Embryonic facial prominence (tissue), 1 donor: Measurements from ENCODE around the gene MED20.

ENCODE experiments used
- DNase-seq: peaks from one replicate; pipeline ENCODE4 v3.0.0-alpha.2; 2016; ENCODE audit errors: extremely low spot score

Gene MED20

DNA sequence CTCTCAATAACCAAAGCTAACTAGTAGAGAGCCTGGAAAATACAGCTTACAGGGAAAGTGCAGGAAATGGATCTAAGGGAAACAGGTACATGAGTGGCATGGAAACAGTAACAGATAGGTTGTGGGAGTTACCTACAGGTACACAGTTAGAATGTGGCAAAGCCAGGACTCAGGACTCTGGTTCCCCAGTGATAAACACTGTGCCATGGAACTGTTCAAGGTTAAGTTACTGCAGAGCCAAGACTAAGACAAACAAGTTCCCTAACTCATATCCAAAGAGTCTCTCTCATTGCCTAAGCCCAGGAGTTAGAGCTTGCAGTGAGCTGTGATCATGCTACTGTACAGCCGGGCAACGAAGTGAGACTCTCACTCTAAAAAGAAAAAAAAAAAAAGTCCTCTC is 6.6 kb downstream of the MED20 start:
- no peak for DNase-seq

- DNase-seq, result no peak
Observed at GRCh38 chr6:41909727-41910126, 11.2 kb downstream of the MED20 start.

- no peak for DNase-seq
Observed at GRCh38 chr6:41901882-41902519, 18.9 kb downstream of the MED20 start.

DNA sequence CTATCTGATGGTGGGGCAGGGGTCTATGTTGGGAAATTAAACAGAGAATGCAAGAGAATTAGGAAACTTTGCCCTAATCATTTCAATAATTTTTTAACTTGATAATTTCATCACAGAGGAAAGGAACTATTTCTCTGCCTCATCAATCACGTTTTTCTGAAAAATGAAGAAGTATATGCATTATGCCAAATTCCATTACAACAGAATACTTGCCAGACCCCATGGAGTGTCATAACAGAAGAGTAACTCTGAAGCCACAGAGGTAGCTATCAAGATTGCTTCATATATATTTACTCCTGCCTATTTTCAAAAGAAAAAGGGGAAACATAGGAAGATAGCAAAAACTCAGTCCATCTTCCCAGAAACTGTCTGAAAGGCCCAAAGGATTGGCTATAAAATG is 20.1 kb downstream of the MED20 start:
- DNase-seq, result no peak

DNA sequence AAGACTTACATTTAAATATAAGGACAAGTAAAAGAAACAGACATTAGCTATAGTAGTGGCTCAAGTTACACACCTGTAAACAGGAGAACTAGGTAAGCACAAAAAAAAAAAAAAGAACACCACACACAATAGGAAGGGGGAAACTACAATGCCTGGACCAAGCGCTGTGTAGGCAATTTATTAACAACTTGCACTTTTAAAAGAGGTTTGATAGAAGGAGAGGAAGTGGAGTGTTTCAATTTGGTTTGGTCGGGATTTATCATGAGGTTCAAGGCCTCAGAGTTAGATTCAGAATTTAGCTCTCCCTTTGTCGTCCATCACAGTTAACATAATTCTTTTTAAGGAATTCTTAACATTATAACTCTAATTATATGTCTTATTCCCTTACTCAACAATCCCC is 24.7 kb downstream of the MED20 start:
- no peak for DNase-seq

GRCh38 chr6:41895300-41896233 is 25.4 kb downstream of the MED20 start, which contains the start of gene USP49:
Gene USP49 (minus strand): TSS chr6:41895375. CDS start chr6:41806983, 88,392 bp downstream.
- peak; percentile 88 for DNase-seq

DNA sequence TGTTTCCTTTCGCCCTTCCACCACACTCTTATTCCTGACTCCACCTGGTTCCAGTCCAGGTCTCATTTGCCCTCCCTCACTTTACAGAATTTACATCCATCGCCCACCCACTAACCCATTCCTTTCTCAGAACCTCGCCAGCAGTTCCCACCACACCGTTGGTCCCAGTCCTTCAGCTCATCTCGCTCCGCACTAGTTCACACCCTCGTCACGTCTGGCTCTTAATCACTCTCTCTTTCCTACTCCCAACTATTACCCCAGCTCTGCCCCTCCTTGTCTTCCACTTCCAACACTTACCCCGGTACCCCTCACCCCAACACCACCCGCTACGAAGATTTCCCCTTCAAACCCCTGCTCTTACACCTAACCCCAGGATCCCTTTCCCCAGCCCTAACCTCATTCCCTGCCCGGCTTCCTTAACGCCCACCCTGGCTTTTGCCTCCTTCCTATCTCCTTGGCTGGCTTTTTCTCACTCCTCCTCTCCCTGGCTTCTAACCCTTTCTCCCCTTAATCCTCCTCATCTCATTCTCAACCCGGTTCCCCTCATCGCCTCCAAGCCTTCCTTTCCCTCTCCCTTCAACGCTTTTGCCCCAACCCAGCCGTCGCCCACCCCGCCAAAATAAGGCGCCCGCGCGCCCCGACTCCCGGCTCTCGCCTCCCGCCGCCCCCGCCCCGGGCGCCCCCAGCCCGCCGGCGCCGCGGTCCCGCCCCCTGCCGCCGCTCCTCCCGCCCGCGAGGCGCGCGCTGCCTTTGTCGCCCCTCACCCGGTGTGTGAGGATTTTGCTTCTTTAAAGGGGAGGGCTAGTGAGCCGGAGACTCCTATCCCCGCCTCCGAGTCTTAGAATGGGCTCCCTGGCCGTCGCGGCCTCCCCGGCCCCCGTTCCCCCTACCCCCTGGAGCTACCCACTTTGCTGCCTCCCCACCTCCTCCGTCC is 26.3 kb downstream of the MED20 start:
- DNase-seq, result no peak

DNA sequence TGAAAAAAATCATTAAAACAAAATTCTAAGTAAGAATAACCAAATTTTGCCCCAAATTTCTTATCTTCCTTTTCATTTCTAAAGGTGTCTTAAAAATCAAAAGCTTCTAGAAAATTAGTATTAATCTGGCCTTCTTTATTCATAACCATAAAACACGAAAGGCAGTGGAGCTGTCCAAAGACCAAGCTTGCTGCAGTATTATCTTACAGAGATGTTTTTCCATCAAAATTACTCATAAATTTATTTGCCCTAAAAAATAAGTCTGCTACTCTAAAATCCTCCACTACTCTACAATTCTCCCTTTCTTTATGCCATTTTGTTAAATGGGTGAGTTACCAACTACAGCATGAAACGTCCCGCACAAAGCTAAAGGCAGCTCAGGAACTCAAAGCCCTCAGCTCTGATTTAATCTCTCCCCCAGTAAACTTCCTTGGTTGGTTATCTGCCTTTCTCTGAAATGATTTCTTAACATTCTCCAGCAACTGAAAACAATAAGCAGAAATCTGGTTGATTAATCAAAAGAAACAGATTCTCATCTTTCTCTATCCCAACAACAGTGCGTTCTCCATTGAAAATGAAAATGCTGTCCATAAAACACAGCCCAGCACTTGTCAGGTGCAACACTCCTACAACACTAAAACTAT is 27.9 kb downstream of the MED20 start:
- DNase-seq, result no peak

DNA sequence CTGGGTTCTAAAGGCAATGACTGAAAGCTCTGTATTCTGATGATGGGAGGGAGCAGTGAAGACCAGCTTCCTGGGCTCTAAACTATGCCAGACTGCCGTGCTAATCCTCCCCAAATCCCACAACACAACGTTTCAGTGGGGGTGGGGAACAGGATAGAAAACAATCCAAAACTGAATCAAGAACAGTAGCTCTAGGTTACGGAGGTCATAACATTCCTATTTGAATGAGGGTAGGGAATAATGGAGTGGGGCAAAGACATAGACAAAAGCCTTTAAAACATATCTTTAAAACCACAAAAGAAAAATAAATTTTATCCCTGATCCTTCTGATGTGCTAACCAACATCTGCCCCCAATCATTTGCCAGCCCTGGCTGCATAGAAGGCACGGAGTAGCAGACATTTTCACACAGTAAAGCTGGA is 33.6 kb downstream of the MED20 start:
- no peak for DNase-seq

DNA sequence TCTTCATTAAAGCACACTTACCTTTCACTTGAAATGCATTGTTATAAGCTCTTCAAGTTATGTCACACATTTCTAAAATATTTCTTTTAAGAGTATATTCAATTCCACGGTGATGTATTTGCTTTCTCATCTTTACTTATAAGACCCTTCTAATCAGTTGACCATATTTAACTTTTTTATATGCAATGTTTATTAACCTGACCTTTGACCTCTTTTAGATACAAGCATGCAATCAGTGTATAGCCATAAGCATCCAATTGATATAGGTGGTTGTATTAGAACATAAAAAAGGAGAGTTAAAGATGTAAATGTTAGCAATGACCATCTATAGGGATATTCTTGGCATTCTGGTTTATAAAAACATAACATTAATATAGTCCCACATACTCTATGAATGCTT is 35.0 kb downstream of the MED20 start:
- no peak for DNase-seq

GRCh38 chr6:41884957-41885356 is 36.0 kb downstream of the MED20 start:
- DNase-seq, result no peak

DNA sequence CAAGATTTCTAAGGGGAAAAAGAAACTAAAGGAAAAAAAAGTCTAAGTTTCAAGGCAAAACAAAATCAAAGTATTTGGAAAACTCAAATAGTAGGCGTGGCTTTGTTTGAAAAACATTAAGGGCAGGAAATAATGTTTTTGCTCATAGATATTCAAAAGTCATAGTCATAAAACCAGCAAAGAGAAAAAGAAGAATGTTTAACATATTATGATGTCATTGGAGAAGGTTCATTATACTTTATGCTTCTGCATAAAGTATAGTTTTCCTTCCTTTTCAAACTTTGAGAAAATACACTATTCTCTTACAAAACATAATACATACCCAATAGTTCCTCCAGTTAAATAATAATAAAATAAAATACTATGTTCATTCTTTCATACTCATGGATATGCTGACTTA is 39.4 kb downstream of the MED20 start:
- DNase-seq, result no peak

DNA sequence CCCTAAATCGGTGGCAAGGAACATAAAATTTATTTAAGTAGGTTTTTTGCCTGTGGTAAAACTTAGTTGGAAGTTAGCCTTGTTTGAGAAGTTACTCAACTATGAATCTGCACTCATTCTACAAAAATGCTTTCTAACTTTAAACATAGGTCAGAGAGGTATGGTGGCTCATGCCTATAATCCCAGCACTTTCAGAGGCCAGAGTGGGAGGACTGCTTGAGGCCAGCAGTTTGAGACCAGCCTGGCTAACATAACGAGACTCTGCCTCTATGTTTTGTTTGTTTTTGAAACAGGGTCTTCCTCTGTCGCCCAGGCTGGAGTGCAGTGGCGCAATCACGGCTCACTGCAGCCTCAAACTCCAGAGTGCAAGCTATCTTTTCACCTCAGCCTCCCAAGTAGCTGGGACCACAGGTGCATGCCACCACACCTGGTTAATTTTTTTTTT is 42.0 kb downstream of the MED20 start:
- no peak for DNase-seq

GRCh38 chr6:41878246-41878645 is 42.7 kb downstream of the MED20 start:
- no peak for DNase-seq

DNA sequence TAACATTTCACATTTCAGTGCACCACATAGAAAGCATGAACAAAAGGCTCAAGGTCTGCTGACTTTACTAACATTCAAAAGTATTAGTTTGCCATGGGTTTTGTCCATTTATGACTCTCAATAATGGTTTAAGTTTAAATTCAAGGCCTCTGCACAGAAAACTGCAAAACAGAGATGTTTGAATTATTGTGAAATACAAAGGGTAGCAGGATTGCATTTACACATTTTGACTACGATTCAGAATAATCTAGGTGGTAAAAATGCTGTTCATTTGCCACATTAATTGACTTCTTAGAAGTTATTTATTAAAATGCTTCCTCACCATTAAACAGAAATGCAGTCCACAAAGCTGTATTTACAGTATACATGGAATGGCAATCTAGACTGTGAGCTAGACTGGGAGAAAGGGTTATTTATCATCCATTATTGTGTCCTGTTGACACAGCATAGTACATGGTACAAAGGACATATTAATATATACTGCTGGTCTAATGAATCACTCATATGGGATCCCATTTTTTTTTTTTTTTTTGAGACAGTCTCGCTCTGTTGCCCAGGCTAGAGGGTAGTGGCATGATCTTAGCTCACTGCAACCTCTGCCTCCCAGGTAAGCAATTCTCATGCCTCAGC is 43.8 kb downstream of the MED20 start:
- no peak for DNase-seq

GRCh38 chr6:41874741-41875140 is 46.2 kb downstream of the MED20 start:
- DNase-seq, result no peak

DNA sequence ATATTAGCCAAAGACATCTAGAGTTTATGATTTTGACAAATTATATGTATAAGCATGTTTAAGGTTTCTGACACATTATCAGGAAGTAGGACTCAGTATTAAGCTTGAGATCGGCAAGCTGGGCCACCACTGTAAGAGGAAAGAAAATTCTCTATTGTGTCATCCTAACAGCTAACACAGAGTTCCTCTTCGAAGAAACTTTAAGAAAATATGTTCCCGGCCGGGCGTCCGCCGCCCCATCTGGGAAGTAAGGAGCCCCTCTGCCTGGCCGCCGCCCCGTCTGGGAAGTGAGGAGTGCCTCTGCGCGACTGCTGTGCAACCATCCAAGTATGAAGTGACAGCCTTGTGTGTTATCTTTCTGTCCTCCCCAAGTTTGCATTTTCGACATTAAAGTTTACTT is 48.8 kb downstream of the MED20 start:
- DNase-seq, result no peak

- no peak for DNase-seq
Observed at GRCh38 chr6:41871691-41872090, 49.2 kb downstream of the MED20 start.

DNA sequence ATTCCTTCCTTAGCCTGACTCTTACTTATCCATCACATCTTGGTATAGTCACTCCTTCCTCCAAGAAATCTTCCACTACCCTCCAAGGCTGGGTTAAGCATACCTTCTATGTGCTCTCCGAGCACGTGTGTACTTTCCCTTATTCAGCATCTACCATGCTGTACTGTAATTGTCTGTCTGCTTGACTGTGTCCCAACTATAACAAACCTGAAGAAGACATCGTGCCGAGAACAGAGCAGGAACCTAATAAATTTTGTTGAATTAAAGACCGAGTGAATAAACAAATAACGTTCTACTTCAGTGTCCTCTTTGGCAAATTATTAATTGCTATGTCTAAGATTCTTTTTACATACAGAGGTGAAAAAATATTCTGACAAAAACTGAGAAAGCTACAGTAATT is 61.6 kb downstream of the MED20 start:
- DNase-seq, result no peak

DNA sequence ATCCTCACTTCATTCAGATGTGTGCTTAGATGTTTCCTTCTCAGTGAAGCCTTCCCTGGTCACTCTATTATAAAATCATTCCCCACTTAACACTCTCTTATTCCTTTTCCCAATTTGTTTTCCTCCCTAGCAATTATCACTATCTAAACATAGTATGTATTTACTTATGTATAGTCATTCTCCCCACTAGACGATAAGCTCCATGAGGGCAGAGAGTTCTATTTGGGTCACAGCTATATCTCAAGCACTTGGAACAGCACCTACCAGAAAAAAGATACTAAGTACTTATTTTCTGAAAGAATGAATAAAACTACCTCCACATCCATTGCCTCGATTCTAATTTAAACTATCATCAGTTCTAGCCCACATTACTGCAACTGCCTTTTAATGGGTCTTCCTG is 62.2 kb downstream of the MED20 start:
- DNase-seq, result no peak
